Astrocyte of the spinal cord (primary cell): Measurements from ENCODE around the gene DVL3.
"Not testable (repeated sequence)": the region's sequence is repeated elsewhere in the genome, so short reads cannot be mapped to it uniquely, and the experiment has no call there.

Experiments used
- DNase-seq: peaks from one replicate; pipeline ENCODE4 v3.0.0; 2011; ENCODE audit warnings: low read depth, low spot score
- H3K4me3 ChIP-seq: 2 replicates; pipeline ENCODE4 v1.5.1; 2011; ENCODE audit warnings: low read depth, mild to moderate bottlenecking, low read length, moderate library complexity
- in situ Hi-C: cut with HindIII; loops from 2 replicates; pipeline ENCODE4 v1.10.0; 2017; ENCODE audit warnings: low sequenced_read_pairs
- TF ChIP-seq, protein P1 (sequence below): IDR thresholded peaks from 2 replicates; pipeline ENCODE4 v1.5.1; 2012; ENCODE audit warnings: low read depth, mild to moderate bottlenecking, low read length, inconsistent platforms

The DVL3 gene

DNA sequence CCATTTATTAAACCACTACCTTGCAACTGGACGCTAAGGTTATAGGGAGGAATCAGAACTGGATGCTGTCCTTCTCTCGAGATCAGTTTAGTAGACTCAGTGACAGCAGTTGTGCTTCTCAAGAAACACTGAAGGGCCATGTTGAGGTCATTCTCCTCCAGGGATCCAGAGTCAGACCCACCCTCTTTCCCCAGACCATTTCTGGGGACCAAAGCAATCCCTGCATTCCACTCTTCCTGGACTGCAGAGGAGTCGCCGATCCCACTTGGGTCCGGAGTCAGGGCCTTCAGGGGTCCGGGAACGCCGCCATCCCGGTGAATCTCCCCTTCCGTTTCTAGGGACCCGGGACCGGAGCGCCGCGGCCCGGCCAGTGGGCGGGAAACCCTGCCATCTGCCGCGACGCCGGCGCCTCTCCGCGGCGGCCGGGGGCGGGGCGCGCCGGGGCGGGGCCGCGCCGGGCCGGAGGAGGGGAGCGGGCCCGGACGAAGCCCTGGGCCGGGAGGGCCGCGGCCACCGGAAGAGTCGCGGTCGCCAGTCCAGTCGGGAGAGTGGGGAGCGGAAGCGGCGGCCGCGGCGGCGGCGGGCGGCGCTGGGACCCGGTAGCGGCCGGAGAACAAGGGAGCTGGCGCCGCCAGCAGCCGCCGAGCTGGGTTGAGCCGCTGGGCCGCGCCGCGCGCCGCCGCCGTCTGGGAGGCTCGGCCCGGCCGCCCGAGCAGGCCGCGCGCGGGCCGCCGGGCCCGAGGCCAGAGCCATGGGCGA lies at the start of gene DVL3:
Gene DVL3, plus strand, starts transcription at position 493 of the 759 bp plus-strand sequence. Its CDS starts 259 bp downstream, at position 752.
- DNase-seq, result peak; percentile 64
- H3K4me3 ChIP-seq, result peak within 1 kb of the TSS; percentile 98
- in situ Hi-C loops, result no loop called here
- TF ChIP-seq, protein P1, sequence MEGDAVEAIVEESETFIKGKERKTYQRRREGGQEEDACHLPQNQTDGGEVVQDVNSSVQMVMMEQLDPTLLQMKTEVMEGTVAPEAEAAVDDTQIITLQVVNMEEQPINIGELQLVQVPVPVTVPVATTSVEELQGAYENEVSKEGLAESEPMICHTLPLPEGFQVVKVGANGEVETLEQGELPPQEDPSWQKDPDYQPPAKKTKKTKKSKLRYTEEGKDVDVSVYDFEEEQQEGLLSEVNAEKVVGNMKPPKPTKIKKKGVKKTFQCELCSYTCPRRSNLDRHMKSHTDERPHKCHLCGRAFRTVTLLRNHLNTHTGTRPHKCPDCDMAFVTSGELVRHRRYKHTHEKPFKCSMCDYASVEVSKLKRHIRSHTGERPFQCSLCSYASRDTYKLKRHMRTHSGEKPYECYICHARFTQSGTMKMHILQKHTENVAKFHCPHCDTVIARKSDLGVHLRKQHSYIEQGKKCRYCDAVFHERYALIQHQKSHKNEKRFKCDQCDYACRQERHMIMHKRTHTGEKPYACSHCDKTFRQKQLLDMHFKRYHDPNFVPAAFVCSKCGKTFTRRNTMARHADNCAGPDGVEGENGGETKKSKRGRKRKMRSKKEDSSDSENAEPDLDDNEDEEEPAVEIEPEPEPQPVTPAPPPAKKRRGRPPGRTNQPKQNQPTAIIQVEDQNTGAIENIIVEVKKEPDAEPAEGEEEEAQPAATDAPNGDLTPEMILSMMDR, result no peak

DNA sequence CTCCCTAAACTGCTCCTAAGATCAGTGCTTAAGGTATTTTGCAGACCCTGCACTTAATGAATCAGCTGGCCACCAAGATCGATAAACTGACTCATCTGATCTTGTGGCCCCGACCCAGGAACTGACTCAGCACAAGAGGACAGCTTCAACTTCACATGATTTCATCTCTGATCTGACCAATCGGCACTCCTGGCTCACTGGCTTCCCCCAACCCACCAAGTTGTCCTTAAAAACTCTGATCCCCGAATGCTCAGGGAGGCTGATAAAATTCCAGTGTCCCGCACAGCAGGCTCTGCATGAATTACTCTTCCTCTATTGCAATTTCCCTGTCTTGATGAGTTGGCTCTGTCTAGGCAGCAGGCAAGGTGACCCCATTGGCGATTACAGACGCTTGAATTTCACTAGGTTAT lies 44.9 kb upstream of the DVL3 start:
- no peak overlapping the region for H3K4me3 ChIP-seq
- in situ Hi-C loops, result no loop called here
- TF ChIP-seq, protein P1, result no peak
- DNase-seq, result peak; percentile 16

DNA sequence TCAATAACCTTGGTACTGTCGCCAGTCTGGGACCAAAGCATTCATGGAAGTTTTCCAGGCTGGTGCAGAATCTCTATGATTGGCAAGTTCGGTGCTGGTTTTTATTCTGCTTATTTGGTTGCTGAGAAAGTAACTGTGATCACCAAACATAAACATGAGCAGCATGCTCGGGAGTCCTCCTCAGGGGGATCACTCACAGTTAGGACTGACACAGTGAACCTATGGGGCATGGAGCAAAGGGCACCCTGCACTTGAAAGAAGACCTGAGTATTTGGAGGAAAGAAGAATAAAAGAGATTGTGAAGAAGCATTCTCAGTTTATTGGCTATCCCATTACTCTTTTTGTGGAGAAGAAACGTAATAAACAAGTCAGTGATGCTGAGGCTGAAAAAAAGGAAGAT lies 39.2 kb upstream of the DVL3 start:
- H3K4me3 ChIP-seq, result no peak overlapping the region
- TF ChIP-seq, protein P1, result no peak
- in situ Hi-C loops, result no loop called here
- no peak for DNase-seq

DNA sequence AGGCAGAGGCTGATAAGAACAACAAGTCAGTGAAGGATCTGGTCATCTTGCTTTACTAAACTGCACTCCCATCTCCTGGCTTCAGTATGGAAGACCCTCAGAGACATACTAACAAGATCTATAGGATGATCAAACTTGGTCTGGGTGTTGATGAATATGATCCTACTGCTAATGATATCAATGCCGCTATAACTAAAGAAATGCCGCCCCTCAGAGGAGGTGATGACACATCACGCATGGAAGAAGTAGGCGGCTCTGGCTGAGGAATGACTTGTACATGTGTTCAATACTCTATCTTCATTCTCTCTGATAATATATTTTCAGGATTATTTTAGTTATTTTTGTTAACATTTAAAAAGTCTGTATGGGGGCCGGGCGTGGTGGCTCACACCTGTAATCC lies 37.5 kb upstream of the DVL3 start:
- in situ Hi-C loops, result no loop called here
- no peak for DNase-seq
- TF ChIP-seq, protein P1, result no peak
- H3K4me3 ChIP-seq, result no peak overlapping the region

DNA sequence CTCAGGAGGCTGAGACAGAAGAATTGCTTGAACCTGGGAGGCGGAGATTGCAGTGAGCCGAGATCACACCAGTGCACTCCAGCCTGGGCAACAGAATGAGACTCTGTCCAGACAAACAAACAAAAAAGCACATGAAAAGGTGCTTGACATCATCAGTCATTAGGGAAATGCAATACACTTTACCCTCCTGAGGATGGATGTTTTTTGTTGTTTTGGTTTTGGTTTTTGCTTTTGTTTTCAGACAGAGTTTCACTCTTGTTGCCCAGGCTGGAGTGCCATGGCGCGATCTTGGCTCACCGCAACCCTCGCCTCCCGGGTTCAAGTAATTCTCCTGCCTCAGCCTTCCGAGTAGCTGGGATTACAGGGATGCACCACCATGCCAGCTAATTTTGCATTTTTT lies 34.1 kb upstream of the DVL3 start:
- H3K4me3 ChIP-seq, in situ Hi-C loops, DNase-seq: not testable (repeated sequence)

DNA sequence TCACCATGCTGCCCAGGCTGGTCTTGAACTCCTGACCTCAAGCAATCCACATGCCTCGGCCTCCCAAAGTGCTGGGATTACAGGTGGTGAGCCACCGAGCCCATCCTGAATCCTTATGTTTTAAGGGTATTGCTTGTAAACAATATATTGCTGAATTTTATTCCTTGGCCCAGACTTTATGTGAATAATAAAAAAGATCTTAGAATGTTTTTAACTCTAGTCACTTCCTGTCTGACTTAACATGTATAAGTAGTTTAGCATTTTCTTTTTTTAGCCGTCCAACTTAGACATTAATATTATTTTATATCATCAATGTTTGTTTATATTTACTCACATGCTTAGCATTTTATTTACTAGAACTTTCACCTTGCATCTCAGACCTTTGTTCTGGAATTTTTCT lies 29.2 kb upstream of the DVL3 start:
- TF ChIP-seq, protein P1, result no peak
- in situ Hi-C loops, result no loop called here
- no peak overlapping the region for H3K4me3 ChIP-seq
- DNase-seq, result no peak

DNA sequence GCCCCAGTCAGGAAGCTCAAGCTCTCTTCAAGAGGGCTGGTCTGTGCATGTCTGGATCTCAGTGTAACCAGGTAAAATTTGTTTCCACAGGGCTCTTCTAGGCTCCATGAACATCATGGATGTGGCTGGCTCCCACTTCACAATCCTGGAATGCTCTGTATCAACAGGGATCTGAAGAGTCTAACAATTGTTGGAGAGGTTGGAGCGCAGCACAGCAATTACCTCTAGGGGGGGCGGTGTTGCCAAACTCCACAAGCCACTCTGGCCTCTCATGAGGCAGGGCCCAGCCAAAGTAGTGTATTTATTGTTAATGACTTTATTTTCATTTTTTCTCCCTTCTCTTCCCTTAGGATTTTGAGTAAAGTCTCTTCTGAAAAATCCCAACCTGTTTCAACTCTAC lies 26.2 kb upstream of the DVL3 start:
- peak; percentile 51 for DNase-seq
- in situ Hi-C loops, result no loop called here

More for the DNA sequence above, 26.2 kb upstream of the DVL3 start:
- TF ChIP-seq, protein P1, result peak; percentile 62
- no peak overlapping the region for H3K4me3 ChIP-seq
